ENCODE results near the gene SSTR4.
"Not testable (repeated sequence)": the region's sequence is repeated elsewhere in the genome, so short reads cannot be mapped to it uniquely, and the experiment has no call there.

The SSTR4 gene, protein sequence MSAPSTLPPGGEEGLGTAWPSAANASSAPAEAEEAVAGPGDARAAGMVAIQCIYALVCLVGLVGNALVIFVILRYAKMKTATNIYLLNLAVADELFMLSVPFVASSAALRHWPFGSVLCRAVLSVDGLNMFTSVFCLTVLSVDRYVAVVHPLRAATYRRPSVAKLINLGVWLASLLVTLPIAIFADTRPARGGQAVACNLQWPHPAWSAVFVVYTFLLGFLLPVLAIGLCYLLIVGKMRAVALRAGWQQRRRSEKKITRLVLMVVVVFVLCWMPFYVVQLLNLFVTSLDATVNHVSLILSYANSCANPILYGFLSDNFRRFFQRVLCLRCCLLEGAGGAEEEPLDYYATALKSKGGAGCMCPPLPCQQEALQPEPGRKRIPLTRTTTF

DNA sequence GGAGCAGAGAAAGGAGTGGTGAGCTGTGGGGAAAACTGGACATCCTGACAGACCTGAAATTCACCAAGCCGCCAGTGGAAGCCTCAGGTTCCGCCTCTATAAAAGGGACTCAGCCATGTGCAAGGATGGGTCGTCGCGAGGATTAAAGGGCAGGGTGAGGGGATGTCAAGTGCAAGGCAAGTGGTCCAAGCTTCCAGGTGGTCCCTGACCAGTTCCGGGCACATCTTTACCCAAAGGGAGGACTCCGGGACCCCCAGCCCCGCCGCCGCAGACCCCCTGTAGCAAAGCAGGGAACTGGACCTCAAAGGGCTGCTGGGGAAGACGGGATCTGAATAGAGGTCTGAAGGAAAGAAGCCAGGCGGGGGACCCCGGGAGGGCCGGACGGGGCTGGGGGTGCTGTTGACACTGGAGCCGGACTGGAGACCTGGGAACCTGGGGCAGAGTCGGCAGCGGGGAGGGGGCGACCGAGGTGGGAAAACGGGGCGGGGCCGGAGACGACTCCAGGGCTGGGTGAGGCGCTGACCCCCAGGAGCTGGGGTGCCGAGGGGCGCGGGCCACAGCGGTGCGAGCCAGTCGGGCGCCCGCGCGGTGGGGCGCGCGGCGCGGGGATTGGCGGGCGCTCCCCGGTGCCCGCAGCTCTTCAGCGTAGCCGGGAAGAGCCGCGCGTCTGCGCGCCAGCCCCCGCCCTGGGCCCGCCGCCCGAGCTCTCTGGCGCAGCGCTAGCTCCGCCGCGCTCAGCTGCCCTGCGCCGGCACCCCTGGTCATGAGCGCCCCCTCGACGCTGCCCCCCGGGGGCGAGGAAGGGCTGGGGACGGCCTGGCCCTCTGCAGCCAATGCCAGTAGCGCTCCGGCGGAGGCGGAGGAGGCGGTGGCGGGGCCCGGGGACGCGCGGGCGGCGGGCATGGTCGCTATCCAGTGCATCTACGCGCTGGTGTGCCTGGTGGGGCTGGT, at the start of gene SSTR4:
Gene SSTR4 (plus strand): TSS at position 592 of the 951 bp plus-strand sequence. CDS start 172 bp downstream, at position 764.
- DNase-seq (ENCODE audit: low spot score) = no peak

DNA sequence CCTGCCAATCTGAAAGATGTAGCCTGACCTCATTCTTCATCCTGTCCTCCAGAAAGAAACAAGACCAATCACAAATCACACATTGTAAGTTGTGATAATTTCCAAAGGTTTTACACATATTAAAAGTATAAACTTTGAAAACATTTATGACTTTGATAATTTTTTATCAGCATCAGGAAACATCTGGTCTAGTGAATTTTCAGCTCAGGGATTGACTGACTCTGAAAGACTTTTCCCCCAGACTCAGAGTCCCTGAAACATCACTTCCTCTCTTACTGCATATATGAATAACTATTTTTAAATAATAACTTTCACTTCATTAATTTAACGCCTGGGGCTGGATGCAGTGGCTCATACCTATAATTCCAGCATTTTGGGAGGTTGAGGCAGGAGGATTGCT, 48.5 kb upstream of the SSTR4 start:
- no peak for DNase-seq (ENCODE audit: low spot score)

DNA sequence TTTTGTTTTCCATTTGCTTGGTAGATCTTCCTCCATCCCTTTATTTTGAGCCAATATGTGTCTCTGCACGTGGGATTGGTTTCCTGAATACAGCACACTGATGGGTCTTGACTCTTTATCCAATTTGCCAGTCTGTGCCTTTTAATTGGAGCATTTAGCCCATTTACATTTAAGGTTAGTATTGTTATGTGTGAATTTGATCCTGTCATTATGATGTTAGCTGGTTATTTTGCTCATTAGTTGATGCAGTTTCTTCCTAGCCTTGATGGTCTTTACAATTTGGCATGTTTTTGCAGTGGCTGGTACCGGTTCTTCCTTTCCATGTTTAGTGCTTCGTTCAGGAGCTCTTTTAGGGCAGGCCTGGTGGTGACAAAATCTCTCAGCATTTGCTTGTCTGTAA, 43.7 kb upstream of the SSTR4 start:
- not testable (repeated sequence) for DNase-seq (ENCODE audit: low spot score)

DNA sequence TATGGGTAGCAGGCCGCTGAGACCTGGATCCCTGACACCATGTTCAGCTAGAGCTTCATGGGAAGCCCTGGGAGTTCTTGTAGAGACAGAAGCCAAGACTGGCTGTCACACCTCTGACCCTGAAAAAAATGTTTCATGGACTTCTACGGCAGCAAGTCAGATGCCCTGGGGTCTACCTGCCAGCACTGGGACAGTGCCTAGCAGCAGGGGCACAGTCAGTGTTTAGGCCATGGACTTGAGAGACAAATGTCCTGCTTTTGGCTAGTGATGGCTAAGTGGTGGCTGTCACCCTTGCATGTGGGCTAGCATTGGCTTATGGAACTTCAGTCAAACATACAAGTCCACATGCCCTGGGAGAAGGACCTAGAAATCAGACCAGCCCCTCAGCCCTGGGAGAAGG, 41.3 kb upstream of the SSTR4 start:
- DNase-seq (ENCODE audit: low spot score) = no peak

DNA sequence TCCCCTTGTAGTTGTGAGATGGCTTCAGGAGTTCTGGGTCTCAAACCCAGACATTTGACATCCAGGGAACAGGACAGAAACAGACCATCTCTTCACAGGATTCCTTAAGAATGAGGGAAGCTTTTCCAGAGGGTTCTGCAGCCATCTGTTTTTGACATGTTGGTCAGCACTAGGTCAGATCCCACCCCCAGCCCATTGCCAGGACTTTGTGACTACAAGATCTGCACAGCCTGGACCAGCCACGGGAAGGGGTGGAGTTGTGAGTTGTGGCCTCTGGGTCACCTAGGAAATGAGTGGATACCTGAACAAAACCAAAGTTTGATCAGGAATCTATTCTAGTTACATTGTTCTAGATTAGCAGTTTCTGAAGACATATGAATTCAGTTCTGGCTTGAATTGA, 39.2 kb upstream of the SSTR4 start:
- no peak for DNase-seq (ENCODE audit: low spot score)

DNA sequence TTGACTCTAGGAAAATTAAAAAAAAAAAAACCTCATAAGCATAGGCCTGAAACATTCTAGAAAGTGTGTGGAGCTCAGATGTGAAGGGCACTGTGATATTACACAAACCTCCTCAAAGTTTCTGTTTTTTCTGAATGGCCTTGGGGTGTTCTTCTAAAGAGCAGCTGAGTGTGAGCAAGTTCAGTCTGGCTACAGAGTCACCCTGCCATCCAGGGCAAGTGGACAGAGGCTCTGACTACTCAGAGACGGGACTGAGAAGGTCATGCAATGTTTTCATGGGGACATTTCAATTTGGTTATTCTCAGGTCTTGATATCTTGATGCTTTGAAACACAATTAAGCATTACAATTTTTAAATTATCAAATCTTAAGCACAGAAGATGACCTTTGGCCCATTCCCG, 36.6 kb upstream of the SSTR4 start:
- DNase-seq (ENCODE audit: low spot score) = no peak

DNA sequence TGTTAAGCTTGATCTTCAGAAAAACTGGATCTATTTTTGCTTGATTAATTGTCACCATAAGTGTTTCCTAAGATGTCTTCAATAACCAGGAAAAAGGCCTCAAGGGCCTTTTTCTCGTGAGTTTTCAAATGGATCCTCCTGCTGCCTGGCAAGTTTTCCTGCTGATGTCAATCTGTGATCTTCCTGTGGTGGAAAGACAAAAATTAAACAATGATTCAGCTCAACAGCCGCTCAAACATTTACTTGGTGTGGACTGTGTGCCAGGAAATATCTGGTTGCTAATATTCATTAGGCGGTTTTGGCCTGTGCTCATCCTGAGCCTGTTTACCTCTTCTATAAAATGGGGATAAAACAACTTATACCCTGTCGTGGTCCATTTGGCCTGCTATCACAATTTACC, 35.4 kb upstream of the SSTR4 start:
- DNase-seq (ENCODE audit: low spot score) = no peak

DNA sequence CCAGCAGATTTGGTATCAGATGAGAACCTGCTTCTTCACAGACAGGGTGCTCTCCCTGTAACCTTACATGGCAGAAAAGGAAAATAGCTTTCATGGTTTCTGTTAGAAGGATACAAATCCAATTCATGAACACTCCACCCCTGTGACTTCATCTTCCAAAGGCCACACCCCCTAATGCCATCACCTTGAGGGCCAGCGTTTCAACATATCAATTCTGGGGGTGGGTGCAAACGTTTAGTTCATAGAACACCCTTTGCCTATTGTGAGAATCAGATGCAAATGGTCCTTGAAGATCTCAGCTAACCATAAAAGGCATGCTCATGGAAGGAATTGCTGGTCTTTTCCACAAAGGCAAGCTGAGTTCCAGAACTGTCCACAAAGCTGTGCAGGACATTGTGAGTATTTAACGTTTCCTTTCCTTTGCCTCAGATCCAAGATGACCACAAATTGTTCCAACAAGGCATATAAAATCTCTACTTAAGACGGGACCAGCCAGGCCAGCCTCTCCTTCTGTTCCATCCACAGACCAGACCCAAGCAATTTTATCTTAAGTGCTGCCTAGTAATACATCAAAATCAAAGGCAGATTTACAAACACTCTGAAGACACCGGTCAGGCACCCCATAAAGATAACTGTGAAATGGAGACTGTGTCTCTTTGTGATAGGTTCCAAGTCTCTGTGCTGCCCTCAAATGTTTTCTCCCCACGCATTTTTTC, 34.7 kb upstream of the SSTR4 start:
- DNase-seq (ENCODE audit: low spot score) = no peak

DNA sequence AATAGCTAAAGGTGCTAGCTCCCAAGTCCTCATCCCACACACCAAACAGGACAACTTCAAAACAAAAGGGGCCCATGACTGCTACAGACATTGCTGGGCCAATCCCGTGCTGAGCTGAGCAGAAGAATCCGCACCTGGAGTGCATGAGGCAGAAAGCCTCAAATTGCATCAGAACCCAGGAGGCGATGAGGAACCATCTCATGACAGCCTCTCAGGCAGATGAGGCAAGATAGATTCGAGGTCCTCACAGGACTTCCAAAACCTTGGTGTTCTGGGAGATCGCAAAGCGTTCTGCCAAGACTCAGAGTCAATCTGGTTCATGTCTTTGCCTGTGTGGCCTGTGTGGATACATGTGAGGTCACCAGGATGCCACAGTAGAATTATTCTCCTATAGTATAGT, 32.8 kb upstream of the SSTR4 start:
- no peak for DNase-seq (ENCODE audit: low spot score)

DNA sequence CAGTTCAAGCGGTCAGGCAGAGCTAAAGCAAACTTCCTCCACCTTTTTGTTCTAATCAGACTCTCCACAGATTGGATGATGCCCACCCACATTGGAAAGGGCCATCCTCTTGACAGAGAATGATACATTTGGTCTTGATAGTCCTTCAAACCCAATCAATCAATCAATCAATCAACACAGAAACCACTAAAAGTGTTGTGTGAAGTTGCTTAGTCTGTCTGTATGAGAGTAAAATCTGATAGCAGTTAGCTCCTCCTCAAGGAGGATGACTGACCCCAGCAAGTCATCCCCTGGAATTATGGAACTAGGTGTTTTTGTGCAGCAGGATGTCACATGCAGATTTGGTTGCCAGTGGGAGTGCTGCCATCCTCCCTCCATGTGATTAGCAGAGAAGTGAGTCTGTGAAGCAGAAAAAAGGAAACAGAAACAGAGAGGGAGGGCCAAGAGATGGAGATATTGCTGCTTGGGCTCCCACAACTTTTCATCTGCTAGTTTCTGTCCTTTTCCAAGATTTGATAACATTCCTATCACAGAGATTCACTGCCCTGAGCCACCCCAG, 32.0 kb upstream of the SSTR4 start:
- DNase-seq (ENCODE audit: low spot score) = peak; percentile 11

DNA sequence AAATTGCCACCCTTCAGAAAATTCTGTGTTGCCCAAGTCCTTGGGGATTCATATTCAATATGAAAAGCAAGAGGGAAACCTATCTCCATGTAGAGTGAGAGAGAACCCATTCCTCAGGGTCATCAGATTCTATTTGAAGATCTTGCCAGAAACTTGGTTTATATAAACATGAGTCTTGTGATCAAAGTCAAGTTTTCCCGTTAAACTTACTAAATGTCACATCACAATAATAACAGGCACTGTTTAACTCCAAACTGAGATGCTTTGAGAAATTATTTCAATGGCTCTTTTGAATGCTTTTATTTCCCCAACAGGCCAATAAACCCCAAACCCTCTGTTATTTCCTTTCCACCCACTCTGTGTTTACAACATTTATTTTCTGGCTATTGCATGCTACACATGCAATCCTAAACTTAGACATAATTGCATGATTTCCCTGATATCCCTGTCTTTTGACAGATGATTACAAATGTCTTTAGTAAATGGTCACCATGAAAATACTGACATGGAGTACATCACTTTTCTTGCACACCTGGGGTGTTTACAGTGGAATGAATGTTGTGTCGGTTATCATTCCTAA, 31.1 kb upstream of the SSTR4 start:
- DNase-seq (ENCODE audit: low spot score) = no peak

DNA sequence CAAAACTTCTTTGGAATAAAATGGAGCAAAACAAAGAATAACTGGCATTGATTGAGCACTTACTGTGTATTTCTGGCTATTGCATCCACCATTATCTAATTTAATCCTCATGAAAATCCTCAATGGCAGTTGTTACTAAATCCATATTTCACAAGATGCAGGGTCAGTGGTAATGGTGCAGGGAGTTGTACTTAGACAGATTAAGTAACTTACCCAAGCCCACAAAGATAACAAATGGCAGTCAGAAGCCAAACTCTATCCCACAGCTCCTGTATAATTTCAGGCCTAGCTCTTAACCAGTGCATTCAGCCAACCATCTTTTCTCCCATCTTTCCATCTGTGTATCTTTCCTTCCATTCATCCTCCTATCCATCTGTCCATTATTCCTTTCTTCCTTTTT, 29.3 kb upstream of the SSTR4 start:
- DNase-seq (ENCODE audit: low spot score) = no peak

DNA sequence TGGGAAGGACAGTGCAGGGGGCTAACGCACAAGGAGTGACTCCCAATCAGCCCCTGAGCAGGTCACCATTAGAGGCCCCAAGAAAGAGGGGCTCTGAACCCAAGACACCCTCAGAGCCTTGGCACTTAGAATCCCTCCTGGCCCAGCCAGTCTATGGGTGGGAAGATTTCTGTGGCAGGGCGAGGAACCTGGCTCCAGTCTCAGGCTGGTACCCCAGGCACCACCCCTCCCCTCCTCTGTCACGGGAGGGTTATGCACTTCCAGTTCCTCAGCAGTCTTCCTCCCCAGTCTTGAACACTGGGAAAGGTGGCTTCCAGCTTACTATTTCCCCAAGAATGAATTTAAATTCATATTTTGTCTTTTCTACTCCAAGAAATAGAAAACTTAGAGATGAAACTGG, 27.6 kb upstream of the SSTR4 start:
- no peak for DNase-seq (ENCODE audit: low spot score)

DNA sequence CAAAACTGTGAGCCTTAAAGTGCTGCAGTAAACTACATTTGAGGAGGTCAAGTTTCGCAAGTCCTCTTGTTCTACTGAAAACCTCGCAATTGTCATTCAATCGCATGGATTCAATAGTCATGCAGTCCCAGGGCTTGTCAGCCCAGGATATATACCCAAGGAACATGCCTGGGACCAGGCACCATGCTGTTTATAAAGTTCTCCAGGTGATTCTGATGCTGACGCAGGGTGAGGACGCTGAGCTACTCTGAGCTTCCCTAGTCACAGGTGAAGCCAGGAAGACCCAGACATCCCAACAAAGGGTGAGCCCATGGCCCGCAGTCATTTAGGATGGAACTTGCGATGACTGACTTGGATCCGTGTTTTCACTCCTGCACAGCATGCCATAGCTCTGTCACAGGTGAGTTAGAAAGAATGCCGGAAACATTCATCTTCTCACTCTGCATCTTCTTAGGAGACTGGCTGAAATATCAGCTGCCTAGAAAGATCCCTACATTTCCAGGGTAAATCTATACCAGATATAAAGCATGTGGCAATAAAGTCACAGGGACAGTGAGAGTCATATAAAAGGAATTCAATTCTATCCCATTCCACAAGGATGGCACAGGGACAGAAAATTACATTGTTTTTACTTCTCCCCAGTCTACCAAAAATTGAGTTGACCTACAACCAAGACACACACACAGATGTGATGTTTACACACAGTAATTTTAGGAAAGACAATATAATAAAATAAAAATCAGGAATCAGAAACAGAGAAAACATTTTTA, 27.0 kb upstream of the SSTR4 start:
- DNase-seq (ENCODE audit: low spot score) = no peak

DNA sequence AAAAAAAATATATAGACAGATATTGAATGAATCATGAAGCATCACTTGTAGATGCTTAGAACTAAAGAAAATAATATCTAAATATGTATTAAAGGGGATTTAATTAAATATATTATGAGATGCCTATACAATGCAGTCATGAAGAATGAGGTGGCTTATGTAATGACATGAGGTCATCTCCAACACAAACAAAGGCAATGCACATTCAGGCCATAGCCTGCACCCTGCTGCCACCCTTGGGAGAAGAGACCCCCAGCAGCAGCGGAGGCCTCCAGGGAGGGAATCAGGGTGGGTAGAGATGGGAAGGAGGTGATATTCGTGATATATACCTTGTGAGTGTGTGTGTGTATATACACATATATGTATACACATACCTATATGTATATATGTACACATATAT, 26.4 kb upstream of the SSTR4 start:
- DNase-seq (ENCODE audit: low spot score) = no peak

DNA sequence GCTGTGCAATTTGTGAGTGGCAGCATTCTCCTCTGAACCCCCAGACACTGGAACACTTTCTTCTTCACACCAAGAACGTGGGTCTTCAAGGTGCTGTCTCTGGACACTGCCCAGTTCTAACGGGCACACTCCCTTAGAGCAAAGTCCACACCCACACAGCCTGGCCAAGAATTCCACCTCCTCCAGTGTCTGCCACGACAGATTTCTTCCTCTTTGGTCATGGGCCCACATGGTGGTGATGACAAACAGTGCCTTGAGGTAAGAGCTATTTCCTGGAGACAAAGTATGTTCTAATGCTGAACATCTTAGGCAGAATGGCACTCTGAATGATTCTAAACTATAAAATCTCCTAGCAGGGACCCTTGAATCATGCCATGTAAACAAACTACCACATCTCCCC, 25.5 kb upstream of the SSTR4 start:
- DNase-seq (ENCODE audit: low spot score) = no peak

DNA sequence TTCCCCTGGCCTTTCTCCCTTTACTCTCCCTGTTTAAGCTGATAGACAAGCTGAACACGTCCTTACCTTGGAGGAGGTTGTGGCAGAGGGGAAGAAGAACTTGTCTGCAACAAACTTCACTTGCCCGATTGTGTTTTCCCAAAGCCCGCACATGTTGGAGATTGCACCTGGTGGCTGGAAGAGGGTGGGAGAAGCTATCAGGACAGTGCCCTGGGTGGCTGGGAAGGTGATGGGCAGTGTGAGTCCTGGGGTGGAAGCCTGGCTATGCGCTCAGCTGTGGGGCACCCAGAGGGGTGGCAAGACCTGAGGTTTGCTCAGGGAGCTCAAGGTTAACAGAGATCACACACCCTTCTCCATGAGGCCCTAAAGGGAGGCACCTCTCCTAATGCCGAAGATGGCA, 25.0 kb upstream of the SSTR4 start:
- no peak for DNase-seq (ENCODE audit: low spot score)

DNA sequence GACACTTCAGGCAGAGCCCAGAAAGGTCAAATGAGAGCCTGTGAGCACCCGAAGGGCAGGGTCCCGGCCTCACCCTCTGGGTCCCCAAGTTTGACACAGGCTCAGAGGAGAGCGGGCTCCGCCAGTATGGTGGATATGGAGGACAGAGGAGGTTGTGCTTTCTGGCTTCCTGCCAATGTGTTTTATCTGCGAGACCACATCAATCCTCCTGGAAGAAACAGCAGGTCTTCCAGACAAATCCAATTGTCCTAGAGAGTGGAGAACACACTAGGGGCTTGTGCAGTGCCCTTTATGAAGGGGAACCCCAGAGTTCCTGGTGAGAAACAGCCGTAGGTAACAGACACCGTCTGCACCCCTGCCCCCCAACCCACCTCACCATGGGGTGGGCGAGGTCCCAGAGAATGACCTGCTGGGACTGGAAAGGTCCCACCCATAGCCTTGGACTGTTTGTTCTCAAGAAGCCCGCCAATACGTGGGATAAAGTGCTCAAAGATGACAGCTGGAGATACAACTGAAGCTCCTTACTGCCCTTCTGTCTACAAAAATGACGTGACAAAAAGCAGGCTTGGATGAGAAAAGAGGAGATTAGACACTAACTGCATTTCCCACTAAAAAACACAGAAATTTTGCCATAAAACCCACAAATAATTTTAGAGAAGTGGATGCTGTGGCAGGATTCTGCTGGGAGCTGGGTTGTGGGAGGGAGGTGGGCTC, 23.9 kb upstream of the SSTR4 start:
- DNase-seq (ENCODE audit: low spot score) = no peak

DNA sequence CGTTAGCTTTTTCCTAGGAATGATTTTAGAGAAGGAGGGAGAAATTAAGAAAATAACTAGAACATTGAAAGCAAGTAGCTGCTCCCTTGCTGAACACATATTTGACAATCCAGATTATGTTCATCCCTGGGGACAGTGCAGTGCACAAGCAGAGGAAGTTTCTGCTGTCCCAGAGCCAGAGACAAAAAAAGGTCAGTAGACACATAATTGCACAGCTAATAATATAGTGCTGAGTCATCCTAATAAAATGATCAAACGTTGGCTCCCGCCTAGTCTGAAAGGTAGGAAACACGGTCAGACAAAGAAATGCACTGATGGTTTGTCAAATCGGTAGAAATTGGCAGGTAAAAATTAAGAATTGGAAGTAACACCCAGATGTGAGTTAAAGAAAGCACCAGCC, 21.7 kb upstream of the SSTR4 start:
- DNase-seq (ENCODE audit: low spot score) = no peak

DNA sequence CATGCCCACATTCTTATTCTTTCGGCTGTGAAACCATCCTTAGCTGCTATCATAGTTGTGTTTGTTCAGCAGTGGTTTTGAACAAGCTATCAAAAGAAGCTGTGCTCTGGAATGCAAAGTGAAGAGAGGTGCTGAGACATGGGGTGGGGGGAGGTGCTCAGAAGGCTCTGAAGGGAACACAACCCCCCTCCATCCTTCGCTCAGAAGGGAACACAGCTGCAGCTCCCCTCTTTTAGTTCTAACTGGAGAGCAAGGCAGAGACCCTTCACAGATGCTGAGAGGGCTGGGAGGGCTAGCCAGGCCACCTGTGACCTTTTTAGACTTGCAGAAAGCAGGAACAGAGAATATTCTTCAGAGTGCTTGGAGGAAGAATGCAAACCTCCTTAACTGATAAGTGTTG, 17.6 kb upstream of the SSTR4 start:
- no peak for DNase-seq (ENCODE audit: low spot score)
